Measurements from ENCODE around the gene CTNND2.

DNA sequence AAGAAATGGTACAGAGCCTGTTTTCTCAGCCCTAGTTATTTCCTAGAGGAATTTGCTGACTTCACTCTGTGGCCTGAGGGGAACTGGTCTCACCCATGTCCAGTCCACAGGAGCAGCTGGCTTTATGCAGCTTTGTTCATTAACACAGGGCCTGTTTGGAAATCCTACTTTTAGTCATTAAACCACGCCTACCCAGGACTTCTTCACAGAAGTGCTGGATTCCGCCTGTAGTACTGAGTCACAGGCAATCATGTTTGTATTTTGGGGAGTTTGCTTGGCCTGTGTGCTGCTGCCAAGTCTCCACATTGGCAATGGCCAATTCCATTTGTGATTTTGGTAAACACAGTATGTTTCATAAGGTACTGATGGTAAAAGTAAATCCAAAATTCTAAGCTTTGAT lies 52.8 kb downstream of the CTNND2 start:
- TF ChIP-seq CTCF (conservative IDR thresholded peaks at IDR 0.05; ENCODE audit: low read depth, low read length) = no peak
- no peak for TF ChIP-seq EZH2 (IDR thresholded peaks at IDR 0.05; ENCODE audit: borderline replicate concordance, low read depth, low read length, poor library complexity, severe bottlenecking)

Data from A673 (cell line).